Measurements from ENCODE around the gene TIMM13.
"Not testable (repeated sequence)": the region's sequence is repeated elsewhere in the genome, so short reads cannot be mapped to it uniquely, and the experiment has no call there.

The TIMM13 gene

GRCh38 chr19:2432131-2432848, 4.9 kb upstream of the TIMM13 start:
- no peak for DNase-seq

- DNase-seq, result no peak
Observed at GRCh38 chr19:2431318-2432055, 4.1 kb upstream of the TIMM13 start.

- DNase-seq, result no peak
Observed at GRCh38 chr19:2429917-2430535, 2.6 kb upstream of the TIMM13 start.

- DNase-seq, result peak in 1 of 58 donors; percentile 1
Observed at GRCh38 chr19:2428756-2429711, 1.6 kb upstream of the TIMM13 start.

GRCh38 chr19:2428321-2428690, 920 bp upstream of the TIMM13 start:
- DNase-seq, result peak in 20 of 58 donors; percentile 6 to 55 (median 34)

- DNase-seq, result peak in 11 of 58 donors; percentile 28 to 62 (median 38)
Observed at GRCh38 chr19:2426611-2427428, 566 bp downstream of the TIMM13 start.

- DNase-seq, result no peak
Observed at GRCh38 chr19:2425622-2426581, 1.5 kb downstream of the TIMM13 start.

GRCh38 chr19:2424686-2425621, 2.4 kb downstream of the TIMM13 start:
- peak in 25 of 58 donors; percentile 4 to 69 (median 23) for DNase-seq

- DNase-seq, result no peak
Observed at GRCh38 chr19:2423915-2424685, 3.3 kb downstream of the TIMM13 start.

GRCh38 chr19:2423071-2423914, 4.1 kb downstream of the TIMM13 start:
- DNase-seq, result no peak

GRCh38 chr19:2421581-2422306, 5.6 kb downstream of the TIMM13 start:
- no peak for DNase-seq

GRCh38 chr19:2420490-2420889, 6.9 kb downstream of the TIMM13 start:
- DNase-seq, result no peak

GRCh38 chr19:2419754-2420153, 7.6 kb downstream of the TIMM13 start:
- DNase-seq, result no peak

GRCh38 chr19:2417881-2418406, 9.4 kb downstream of the TIMM13 start:
- DNase-seq, result no peak

GRCh38 chr19:2417436-2417835, 9.9 kb downstream of the TIMM13 start:
- not testable (repeated sequence) for DNase-seq
